GM04503 (cell line): ENCODE results near the gene NSRP1.
"Not testable (repeated sequence)": the region's sequence is repeated elsewhere in the genome, so short reads cannot be mapped to it uniquely, and the experiment has no call there.

ENCODE experiments used
- DNase-seq: peaks from one replicate; pipeline ENCODE4 v3.0.0-alpha.2; 2012; ENCODE audit warnings: low read depth

NSRP1 gene

DNA sequence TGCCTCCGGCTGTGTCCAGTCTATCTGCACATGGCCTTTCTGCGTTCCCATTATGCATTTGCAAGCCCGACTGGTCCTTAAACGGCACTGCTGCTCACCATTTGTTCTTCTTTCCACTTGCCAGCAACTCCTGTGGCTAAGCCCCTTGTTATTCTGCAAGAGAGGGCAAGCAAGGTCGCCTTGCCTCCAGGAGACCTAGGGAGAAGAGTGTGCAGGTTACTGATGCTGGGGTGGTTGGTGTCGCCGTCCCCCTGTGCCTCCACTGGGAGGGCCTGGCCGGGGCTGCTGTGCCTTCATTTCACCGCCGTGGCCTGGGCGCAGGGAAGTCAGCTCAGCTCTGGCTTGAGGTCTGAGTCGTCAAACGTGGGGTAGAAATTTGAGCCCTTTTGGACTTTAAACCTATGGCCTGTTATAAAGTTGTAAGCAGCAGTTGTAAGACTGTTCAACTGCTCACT is 106.1 kb downstream of the NSRP1 start:
- no peak for DNase-seq

DNA sequence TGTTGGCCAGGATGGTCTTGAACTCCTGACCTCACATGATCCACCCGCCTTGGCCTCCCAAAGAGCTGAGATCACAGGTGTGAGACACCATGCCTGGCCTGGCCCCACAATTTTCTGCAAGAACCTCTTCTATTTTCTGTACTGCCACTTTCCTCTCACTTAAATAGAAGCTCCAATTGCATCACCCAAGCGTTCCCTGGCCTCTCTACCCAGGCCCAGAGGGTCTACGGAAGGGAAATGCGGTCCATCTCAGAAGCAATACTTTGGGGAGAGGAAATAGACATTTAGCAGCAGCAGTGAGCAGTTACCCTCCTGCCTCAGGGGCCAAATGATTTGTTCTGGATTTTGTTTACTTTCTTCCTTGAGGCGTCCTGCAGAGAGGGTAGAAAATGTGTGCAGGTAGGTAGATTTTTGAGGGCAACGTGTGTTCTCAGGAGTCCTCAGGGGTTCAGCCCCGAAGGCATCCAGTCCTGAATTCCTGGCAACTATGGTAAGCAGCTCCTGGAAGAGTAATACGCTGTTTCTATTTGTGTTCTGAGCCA is 107.9 kb downstream of the NSRP1 start:
- DNase-seq: no peak

DNA sequence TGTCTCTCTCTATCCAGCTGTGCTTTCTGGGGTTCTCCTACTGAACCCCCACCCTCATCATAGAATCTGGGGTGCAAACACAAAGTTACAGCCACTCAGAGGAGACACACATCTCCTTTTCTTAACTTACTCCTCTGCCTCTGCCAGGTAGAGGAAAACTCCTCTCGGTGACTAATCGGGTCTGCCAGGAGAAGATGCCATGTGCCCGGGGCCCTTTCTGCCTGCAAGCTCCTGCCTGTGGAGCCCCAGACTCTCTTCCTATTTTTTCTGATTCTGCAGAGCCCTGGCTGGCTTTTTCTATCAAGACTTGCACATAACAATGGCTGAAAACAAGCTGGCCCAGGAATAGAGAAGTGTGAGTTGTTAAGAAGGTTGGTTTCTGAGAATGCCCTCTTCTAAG is 108.5 kb downstream of the NSRP1 start:
- DNase-seq: no peak

DNA sequence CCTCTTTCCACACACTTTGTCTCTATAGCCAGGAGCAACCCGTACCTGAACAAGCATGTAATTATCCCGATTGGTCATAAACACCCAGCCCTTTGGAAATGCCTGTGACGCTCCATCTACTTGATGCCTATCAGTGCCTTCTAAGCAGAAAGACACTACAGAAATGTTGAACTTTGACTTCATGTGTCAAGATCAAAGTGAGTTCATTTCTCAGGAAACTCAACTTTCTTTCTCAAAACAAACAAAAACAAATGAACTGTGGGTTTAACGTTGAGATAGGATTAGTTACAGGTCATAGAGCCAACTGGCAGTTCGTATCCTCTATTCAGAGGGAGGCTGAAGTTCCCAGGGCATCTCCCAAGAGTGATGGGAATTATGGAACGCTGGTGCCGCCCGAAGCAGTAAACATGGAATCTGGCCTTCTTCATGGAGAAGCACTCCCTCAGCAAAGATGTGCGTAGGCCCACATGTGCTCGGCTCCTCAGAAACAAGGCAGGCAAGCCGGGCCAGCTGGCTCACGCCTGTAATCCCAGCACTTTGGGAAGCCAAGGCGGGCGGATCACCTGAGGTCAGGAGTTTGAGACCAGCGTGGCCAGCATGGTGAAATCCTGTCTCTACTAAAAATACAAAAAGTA is 109.4 kb downstream of the NSRP1 start:
- no peak for DNase-seq

DNA sequence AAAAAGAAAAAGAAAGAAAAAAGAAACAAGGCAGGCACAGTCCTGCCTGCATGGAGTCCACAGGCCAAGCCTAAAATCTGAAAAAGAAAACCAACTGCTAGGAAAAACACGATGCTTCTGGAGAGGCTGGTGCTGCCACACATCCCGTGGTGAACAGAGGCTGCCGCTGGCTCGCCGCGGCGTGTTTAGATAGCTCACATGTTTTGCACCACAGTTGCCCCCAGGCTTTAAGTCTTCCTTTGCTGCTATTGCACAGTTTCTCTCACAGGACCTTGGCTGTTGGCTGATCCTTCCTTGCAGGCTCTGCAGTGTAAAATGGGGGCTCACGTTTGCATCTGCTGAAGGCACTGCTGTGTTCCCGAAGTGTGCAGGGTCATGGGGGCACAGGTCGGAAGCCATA is 110.3 kb downstream of the NSRP1 start:
- no peak for DNase-seq

DNA sequence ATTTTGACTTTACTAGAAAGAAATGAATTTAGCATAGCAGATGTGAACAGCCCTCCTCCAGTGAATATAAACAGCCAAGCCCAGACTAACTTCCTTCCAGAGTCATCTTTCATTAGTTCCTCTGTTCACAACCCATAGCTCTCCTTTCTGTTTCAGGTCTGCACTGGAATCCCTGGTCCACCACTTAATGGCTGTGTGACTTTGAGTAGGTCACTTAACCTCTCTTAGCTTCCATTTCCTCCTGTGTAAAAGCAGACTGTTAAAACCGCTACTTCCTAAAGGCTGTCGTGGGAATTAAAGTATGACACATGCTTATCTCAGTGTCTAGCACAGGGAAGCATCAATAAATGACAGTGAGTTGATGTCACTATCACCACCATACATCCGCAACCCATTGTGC is 111.4 kb downstream of the NSRP1 start:
- no peak for DNase-seq

DNA sequence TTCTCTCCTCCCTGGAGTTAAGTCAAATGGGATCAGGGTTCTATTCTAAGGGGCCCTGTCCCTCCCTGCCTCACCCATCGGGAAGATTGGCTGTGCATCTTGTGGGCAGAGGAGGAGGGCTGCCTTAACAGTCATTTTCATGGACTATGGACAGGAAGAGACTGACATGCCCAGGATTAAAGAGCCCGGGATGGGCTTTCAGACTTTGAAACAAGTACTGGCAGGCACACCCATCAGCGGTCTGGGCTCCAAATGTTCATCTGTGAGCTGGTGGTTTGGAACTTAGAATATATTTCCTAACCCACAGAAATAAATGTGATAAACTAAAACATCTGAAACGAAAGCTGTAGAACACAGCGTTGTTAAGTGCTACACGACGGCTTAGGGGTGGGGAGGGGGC is 112.4 kb downstream of the NSRP1 start:
- DNase-seq: no peak

DNA sequence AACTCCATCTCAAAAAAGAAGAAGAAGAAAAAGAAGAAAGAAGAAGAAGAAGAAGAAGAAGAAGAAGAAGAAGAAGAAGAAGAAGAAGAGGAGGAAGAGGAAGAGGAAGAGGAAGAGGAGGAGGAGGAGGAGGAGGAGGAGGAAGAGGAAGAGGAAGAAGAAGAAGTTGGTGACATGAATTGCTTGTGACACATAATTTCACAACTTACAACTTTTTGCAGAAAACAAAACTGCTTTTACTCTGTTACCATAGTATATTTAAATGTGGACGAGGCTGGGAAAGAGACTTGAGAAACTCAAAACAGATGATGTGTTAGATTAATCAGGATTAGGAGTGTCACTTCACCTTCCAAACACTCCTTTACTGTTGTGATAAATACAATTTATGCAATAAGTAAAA is 113.4 kb downstream of the NSRP1 start:
- not testable (repeated sequence) for DNase-seq

DNA sequence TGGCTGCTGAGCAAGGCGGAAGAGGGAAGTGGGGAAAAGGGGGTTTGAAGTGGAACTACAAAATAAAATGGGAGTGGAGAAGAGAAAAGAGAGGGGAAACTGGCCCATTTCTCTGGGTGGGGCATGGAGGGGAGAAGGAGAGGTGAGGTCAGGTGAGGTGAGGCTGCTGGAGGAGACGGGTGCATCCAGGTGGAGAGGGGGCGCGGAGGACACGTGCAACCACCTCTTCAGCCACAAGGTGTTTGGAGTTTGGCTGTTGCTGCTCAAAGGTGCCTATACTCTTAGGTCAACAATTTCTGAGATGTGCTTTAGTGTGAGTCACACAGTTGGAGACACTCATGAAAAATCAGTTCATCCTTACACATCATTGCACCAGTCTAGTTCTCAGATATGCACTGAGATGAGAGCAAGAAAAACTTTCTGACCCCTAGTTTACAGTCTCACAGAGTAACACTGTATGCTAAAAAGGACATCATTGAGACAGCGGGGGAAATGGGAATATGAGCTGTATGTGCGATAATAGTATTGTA is 114.0 kb downstream of the NSRP1 start:
- no peak for DNase-seq

DNA sequence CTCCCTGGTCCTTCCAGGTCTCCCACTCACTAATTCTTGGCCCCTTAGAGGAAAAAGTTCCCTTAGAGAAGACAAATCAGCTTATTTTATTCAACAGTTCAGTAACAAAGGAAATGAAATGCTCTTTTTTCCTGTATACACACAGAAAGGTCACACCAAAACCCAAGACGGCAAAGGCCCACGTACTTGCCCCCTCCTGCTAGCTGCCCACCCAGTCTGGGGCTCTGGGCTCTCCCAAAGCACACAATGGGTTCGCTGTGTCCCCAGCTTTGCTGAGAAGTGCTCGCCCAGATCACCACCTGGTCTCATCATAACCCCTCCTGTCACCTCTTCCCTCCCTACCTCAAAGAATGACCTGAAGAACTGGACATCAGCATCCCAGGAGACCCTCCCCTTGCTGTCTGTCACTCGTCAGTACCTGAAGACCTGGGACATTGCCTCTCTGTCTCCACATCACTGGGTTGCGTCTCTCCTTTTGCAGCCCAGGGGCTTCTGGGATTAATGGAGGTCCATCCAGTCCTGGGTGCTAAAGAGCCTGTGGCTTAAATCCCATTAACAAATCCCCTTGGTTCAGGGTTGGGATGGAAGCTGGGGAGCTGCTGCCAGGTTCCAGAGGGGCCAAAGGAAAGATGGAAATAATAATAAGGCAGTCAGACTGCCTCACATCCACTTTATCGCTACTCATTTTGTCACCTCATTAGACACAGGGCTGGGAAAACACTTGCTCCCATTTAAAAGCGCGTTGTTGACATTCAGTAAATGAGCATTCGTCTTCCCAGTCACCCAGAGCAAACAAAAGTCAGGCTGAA is 115.6 kb downstream of the NSRP1 start:
- DNase-seq: no peak

DNA sequence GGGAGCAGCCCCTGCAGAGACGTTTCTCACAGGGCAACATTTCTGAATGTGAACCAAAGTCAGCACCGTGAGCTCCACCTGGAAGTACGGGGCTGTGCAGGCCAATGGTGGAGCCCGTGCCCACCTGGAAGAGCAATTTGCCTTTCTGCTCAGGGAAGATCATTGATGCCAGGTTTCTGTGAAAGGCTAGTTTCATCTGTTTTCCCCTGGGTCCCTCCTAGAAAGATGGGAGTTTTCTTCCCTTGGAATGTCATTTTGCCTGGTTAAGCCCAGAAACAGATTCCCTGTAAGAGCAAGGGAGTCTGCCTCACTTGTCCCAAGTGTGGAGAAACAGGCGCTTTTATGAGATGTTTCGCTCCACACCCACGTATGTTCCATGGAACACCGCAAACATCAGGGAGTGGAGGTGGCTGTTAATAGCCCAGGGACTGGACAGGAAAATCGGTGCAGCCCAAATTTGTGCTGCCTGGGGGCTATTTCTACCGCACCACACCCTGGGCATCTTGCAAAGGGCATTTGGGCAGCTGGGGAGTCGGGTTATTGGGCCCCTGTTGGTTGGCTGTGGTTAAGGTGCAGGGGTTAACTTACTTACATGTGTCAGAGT is 116.3 kb downstream of the NSRP1 start:
- no peak for DNase-seq

DNA sequence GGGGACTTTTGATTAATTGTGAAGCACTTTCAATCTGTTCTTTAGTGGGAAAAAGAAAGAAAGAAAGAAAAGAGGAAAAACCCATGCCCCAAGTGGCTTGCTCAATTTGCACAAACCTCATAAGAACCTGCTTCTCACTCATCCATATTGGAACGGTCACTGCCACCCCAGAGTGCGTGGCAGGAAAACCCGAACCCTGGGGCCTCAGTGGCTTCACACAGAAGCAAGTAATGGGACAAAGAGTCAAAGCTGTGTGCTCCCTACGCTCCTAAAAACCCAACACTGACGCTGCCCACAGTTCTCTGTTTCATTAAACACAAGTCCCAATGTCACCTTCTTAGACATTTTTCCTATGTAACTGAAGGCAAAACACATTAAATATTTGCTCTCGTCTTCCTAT is 117.7 kb downstream of the NSRP1 start:
- no peak for DNase-seq

DNA sequence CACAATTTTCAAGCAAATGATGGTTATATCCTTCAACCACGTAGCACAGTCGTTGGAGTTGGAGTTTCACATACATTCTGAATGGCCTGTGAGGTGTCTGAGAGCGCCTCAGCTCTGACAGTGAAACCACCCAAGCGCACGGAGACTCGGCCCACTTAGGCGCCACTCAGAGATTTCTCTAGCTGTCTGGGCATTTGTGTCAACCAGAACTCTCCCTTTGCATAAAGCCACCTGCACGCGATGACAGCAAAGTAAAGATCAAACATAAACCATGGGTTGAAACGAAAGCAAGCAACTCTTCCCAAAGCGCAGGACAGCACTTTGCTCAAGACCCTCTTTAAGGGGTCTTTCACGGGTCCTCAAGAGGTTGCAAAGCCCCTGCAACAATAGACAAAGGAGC is 118.3 kb downstream of the NSRP1 start:
- DNase-seq: no peak

DNA sequence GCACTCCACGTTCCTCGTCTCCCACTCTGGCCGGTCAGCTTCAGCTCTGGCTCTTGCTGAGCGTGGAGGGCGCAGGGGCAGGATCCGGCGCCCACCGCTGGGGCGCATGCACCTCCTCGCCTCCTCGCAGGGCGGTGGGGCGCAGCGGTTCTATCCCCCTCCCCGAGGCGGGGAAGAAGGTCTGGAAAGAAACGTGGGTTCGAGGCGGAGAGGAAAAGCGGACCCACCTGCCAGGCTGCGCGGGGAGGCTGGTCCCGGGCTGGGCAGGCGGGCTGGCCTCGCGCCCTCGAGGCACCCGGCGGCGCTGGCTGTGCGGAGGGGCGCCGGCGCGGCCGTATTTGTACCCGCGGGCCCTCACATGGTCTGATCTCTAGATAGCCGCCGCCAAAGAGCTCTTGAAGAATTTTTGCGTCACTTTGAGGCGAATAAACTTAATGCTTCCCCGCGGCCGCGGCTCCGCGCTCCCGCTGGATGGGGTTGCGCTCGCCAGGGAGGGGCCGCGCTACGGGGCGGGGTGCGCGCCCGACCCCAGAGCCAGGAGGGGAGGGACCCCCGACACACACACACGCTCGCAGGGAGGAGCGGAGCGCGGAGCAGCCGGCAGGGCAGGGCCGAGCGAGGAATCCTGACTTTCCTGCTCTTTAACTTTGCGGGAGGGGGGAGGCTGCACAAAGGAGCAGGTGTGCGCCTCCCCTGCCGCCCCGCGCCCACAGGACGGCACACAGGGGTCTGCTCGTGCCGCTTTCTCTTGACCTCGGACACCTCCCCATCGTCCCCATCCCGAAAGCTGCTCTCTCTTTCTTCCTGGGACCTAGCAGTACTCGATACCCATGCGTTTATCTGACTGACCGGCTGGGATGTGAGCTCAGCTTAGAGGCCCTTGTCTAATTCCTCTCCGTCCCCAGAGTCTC is 119.0 kb downstream of the NSRP1 start, which contains the start of gene SLC6A4:
TSS of gene SLC6A4 (minus strand) at position 312 of the 911 bp plus-strand sequence. CDS start 13,739 bp downstream, outside the sequence.
- DNase-seq: no peak
